ENCODE data around the gene MLN.

The MLN gene

GRCh38 chr6:33808641-33809180 lies 4.9 kb upstream of the MLN start:
- no peak for DNase-seq (ENCODE audit: low spot score)
- TF ChIP-seq CTCF (IDR thresholded peaks at IDR 0.05; ENCODE audit: extremely low read depth, missing control alignments): no peak

GRCh38 chr6:33807606-33808005 lies 3.8 kb upstream of the MLN start:
- no peak for DNase-seq (ENCODE audit: low spot score)

GRCh38 chr6:33806841-33807240 lies 3.0 kb upstream of the MLN start:
- no peak for DNase-seq (ENCODE audit: low spot score)
- no peak for TF ChIP-seq CTCF (IDR thresholded peaks at IDR 0.05; ENCODE audit: extremely low read depth, missing control alignments)

More at GRCh38 chr6:33807606-33808005, 3.8 kb upstream of the MLN start:
- TF ChIP-seq CTCF (IDR thresholded peaks at IDR 0.05; ENCODE audit: extremely low read depth, missing control alignments): no peak

GRCh38 chr6:33802186-33802958 lies 1.4 kb downstream of the MLN start:
- DNase-seq (ENCODE audit: low spot score): no peak
- no peak for TF ChIP-seq CTCF (IDR thresholded peaks at IDR 0.05; ENCODE audit: extremely low read depth, missing control alignments)

GRCh38 chr6:33801611-33802010 lies 2.2 kb downstream of the MLN start:
- TF ChIP-seq CTCF (IDR thresholded peaks at IDR 0.05; ENCODE audit: extremely low read depth, missing control alignments): no peak
- DNase-seq (ENCODE audit: low spot score): no peak

- no peak for TF ChIP-seq CTCF (IDR thresholded peaks at IDR 0.05; ENCODE audit: extremely low read depth, missing control alignments)
Measured at GRCh38 chr6:33800248-33800969, 3.4 kb downstream of the MLN start.

More at GRCh38 chr6:33800248-33800969, 3.4 kb downstream of the MLN start:
- no peak for DNase-seq (ENCODE audit: low spot score)
